HPDE6-E6E7 (cell line): ENCODE measurements around the gene TDO2.
A peak's percentile ranks its signal among the peaks of the same experiment; 100 is the strongest.
"Not testable (repeated sequence)": the region's sequence is repeated elsewhere in the genome, so short reads cannot be mapped to it uniquely, and the experiment has no call there.

Source experiments
- DNase-seq: peaks from one replicate; pipeline ENCODE4 v3.0.0; 2011; ENCODE audit warnings: missing footprints; ENCODE audit errors: extremely low spot score

TDO2 gene

DNA sequence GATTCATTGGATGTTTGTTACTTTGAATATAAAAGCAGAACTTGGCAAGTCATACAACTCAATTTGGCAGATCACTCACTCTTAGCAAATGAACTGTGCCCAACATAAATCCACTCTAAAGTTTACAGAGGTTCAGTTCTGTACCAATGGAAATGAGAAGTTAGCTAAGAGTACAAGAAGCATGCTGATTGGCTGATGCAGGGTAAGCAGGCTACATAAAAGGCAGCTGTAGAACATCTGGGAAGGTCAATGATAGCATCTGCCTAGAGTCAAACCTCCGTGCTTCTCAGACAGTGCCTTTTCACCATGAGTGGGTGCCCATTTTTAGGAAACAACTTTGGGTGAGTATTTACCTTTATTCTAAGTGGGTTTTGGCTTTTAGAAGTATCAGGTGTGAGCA is at the start of gene TDO2:
Gene TDO2 (plus strand): TSS at position 244 of the 400 bp plus-strand sequence. CDS start 63 bp downstream, at position 307.
- DNase-seq: no peak

DNA sequence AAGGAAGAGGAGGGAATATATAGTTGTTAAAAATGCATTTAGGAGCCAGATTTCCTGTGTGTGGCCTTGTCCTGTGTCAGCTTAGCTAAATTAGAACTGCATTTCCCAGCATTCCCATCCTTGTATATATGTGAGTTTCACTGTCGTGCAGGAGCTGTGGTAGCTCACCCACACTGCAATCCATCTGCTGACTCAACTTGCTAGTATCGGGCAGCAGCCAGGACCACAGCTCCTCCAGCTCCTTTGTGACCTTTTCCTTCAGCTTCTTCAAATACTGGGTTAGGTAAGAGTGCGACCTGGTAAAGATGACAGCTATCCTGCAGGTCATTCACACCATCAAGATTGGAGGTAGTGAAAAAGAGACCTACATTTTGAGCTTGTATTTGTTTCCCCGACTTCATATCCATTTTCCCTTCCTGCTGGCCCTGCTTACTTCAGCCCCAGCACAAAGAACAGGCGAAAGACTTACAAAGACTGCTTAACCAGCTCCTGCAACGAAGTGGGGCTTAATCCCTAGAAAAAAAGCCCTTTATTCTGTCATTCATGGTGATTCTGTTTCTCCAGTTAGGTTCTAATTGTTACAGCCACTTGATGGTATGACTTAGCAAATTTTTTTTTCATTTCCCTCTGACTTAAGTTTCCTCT is 48.8 kb upstream of the TDO2 start:
- DNase-seq: no peak

DNA sequence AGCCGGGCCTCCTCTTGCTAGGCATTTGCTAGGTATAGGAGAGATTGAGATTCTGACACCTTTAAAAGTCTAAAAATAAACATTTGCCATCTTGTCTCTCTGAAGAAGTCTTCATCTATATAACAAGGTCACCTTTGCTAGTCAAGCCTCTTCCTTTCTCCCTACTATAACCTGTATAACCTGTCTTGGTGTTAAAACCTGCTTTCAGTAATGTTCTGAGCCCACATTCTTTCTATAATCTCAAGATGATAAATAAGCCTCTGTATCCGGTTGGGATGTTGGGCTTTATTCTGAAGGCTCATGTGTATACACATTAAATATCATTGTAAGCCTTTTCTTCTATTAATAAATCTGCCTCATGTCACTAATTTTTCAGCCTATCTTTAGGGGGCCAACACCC is 47.6 kb upstream of the TDO2 start:
- DNase-seq: no peak

DNA sequence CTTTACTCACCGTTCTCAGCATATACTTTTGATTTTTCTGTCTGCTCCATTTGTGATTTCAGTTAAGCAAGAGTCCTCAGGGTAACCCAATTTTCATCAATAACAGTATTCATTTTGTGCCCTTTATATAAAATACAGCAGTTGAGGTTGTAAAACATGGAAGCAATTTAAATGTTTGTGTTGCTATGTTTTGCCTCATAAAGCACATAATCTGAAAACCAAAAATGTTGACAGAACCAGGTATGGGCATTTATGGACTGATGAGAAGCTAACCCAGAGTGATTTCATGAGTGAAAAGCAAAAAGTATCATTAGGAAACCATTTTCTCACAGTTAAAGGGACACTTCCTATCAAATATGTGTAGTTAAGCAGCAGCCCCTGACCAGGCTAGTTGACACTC is 37.3 kb upstream of the TDO2 start, which contains the start of gene ASIC5:
Gene ASIC5 (minus strand): TSS at position 101 of the 400 bp plus-strand sequence. CDS start 51 bp downstream, at position 50.
- DNase-seq: no peak

- DNase-seq: no peak
Observed at GRCh38 chr4:155875878-155876277, 27.6 kb upstream of the TDO2 start.

DNA sequence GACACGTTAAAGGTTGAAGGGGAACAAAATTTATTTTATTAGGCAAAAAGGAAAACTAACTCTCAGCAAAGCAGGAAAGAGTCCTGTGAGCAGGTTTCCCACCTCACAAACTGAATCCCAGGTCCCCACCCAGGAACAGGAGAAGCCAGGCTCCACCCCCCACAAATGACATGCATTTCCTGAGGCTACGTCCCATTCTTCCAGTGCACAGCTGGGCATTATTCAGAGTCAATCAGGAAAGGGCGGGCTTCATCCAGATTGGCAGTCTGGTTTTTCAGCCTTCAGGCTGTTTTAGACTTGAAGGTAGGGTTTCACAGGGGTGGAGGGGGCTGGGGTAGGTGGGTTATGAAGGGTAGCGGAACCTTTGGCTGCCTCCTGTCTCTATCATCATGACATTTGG is 25.5 kb upstream of the TDO2 start:
- no peak for DNase-seq

DNA sequence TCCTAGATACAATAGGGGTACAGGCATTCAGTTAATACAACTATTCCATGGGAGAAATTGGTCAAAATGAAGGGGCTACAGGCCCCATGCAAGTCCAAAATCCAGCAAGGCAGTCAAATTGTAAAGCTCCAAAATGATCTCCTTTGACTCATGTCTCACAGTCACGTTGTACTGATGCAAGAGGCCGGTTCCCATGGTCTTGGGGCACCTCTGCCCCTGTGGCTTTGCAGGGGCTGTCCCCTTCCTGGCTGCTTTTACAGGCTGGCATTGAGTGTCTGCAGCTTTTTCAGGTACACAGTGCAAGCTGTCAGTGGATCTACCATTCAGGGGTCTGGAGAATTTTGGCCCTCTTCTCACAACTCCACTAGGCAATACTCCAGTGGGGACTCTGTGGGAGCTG is 24.9 kb upstream of the TDO2 start:
- no peak for DNase-seq

DNA sequence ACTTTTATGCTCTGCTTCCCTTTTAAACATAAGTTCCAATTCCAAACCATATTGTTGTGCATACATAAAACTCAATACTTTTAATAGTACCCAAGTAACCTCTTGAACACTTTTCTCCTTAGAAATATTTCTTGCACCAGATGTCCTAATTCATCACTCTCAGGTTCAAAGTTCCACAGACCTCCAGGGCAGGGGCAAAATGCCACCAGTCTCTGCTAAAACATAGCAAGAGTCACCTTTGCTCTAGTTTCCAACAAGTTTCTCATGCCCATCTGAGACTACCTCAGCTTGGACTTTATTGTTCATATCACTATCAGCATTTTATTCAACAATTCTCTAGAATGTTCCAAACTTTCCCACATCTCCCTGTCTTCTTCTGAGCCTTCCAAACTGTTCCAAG is 23.7 kb upstream of the TDO2 start:
- DNase-seq: no peak

DNA sequence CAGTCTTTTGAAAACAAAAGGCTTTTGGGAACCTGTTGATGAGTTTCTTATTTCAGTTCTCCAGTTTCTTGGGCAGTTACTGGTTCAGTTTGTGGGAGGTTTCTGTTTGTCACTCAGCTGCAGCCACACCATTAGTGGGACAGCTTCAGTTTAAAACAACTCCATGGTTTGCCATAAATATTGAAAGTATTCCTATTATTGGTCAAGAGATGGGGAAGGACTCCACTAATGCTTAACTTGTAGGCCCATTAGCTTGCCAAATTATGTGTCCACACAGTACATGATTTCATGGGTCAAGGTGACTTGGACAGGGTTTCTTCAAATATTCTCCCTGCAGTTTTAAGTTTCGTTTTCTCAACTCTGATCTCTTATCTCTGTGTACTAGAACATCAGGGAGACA is 21.9 kb upstream of the TDO2 start:
- no peak for DNase-seq

DNA sequence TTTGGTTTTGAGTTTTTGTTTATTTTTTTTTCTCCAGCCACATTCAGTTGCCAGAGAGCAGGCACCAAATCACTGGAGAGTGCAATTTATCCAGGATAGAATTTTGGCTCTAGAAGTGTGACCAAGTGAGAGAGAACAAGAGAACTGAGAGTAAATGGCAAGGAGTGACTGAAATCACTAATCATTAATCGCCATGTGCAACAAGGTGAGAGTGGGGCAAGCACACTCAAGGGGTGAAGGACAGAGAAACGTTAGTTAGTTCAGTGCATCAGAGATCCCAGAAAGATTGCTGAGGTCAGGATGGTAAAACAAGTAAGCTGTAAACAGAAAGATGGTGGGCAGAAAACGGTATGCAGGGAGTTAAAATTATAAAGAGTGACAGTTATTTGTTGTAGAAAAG is 19.6 kb upstream of the TDO2 start:
- no peak for DNase-seq

DNA sequence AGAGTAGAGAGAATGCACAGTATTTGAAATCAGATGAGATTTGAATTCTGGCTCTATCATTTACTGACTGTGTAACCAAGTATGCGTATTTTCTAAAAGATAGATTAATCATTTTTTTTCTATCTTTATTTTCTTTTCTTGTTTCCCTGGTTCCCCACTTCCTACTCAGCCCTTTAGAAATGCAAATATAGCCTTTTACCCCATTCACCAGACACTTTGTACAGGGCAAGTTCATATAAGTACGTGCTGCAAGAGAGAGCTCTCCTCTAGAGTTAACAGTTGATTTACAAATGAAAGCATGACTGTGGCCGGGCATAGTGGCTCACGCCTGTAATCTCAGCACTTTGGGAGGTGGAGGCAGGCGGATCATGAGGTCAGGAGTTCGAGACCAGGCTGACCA is 17.8 kb upstream of the TDO2 start:
- no peak for DNase-seq

DNA sequence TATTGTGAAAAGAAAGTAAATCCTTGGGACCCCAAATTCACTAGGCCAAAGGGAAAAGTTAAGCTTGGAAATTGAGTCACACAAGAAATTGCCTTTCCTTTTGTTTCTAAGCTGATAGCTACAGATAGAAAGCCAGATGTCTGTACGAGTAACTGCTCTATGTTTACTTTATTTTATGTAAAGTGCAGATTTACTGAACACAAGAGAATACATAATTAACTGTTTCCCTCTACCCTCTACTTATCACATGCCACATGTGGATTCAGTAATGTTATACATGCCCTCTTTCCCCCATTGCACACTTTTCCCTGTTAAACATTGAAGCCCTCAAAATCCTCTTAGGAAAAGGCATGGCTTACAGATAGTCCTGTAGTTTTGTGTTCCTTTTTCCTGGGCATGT is 16.5 kb upstream of the TDO2 start:
- DNase-seq: no peak

DNA sequence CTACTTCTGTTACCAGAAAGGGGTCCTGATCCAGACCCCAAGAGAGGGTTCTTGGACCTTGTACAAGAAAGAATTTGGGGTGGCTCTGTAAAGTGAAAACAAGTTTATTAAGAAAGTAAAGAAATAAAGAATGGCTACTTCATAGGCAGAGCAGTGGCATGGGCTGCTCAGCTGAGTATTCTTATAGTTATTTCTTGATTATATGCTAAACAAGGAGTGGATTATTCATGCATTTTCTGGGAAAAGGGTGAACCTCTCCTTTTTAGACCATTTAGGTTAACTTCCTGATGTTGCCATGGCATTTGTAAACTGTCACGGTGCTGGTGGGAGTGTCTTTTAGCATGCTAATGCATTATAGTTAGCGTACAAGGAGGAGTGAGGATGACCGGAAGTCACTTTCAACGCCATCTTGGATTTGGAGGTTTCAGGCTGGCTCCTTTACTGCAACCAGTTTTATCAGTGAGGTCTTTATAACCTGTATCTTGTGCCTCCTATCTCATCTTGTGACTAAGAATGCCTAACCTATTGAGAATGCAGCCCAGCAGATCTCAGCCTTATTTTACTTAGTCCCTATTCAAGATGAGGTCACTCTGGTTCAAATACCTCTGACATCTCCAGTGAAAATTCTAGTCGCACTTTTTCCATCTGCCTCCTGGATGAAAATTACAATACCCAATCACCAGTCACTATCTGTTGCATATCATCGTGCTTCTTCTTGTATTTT is 15.5 kb upstream of the TDO2 start:
- DNase-seq: no peak

DNA sequence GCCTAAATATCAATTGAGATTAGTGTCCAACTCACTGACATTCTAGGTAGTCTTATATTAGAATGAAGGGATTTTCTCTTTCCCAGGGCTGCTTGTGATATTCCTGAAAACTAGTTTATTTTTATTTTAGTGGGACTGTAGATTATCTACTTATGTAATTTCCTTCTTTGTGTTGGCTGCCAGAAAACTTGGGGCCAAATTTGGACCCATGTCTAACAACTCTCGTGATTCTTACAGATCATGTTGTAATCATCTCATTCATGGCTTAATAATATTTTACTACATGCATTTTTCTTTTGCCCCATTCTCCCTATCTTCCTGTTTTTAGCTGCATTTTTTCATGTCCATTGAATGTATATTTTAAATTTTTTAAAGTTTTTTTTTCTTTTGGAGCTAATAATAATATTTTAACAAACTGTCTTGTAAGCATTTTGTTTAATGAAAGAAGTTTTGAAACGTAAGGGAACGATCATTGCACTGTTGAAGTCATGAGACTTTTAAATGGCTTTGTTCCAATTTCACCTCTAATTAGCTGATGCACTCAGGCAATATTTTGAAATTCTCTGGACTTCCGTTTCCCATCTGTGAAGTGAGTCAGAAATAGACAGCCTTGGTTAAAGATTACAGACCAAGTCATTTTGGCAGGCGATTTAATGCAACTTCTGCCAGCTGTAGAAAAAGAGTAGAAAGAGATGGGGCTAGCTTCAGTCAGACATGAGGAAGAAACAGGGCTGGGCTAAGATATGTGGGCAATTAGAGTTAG is 14.3 kb upstream of the TDO2 start:
- DNase-seq: peak; percentile 12

- no peak for DNase-seq
Observed at GRCh38 chr4:155889946-155890345, 13.6 kb upstream of the TDO2 start.

GRCh38 chr4:155891058-155891457 is 12.4 kb upstream of the TDO2 start:
- no peak for DNase-seq

DNA sequence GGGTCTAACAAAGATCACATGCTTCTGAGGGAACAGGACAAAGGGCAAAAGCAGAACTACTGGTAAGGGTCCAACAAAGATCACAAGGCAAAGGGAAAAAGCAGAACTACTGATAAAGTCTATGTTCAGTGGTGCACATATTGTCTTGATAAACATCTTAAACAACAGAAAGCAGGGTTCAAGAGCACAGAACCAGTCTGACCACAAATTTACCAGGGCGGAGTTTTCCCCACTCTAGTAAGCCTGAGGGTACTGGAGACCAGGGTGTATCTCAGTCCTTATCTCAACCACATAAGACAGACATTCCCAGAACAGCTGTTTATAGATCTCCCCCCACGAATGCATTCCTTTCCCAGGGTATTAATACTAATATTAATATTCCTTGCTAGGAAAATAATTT is 5.1 kb upstream of the TDO2 start:
- not testable (repeated sequence) for DNase-seq

GRCh38 chr4:155899891-155900290 is 3.6 kb upstream of the TDO2 start:
- no peak for DNase-seq

DNA sequence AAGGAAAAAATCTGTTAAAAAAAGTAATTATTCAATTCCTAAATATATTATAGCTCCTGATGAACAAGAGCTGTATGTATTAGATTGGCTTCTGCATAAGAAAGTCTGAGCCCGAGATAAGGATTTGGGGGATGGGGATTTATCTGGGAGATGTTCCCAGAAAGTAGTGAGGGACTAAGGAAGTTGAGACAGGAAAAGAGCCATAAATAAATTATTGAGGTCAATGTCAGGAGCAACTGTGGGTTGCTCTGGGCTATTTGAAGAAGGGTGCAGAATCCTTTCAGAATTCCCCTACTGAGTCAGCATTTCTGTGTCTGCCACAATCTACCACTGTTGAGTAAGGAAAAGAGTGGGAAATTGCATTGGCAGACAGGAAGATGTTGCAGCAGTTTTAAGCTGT is 3.1 kb upstream of the TDO2 start:
- no peak for DNase-seq

GRCh38 chr4:155901013-155901412 is 2.5 kb upstream of the TDO2 start:
- DNase-seq: no peak

DNA sequence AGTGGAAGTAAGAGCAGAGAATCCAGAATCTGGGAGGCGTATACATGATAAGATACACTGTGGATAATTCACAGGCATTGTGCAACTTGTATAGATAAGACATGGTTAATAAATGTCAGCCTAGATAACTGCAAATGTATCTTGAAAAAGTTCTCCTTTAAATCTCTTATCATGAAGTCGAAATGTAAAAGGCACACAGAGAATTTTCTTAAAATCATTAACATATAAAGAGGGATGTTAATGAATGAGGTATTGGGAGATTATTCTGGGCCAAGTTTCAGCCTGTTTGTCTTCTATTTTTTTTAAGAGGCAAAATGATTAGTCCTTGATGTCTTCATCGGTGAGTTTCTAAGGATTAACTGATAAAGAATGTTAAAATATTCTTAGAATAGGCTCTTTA is 835 bp downstream of the TDO2 start:
- DNase-seq: no peak

DNA sequence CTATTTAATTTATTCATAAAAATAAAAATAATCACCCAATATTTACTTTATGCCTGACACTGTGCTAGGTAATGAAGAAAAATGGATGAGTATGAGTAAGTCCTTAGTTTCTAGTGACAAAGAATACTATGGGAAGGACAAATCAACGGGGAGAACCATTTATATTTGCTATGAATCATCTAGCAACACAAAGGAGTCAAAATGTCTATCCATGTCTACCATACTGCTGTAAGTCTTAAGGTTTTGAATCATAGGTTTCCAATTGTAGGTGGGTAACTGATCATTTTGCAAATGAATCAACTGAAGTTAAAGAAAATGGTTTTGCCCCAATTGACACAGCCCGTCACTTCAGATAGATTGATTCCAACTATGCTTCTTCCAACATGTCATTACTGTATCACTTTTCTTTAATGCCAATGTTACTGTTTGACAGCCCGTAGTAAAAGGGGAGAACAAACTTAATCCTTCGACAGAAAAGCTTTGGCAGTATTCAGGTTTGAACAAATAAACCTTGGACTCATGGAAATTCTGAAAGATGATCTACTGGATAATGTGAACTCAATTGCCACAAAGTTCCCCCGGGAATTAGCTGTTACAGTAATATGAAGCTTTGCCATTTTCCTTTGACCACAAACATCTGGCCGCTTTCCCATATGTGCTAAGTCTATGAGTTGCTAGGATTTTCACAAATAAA is 3.2 kb downstream of the TDO2 start:
- DNase-seq: no peak
